GM19238 (cell line): Measurements from ENCODE around the gene STAU1.

Experiments used
- DNase-seq: peaks from one replicate; pipeline ENCODE4 v3.0.0; 2011; ENCODE audit warnings: low spot score; ENCODE audit not compliant: insufficient read length

The STAU1 gene

DNA sequence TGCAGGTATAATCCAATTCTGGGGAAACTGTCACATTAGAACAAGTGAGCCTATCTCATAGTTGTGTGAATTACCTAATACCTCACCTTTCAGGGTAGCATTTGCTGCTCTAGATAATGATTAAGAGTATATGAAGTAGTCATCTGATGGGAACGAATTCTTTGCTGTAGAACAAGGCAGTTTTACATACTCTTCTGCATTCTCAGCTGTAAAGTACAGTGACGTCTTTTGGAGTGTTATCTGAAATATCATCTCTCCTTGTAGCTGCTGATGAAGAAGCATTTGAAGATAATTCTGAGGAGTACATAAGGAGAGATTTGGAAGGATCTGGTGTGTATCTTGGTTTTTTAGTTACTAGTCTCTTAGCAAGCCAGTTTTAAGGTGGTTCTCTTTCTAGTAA lies 113.6 kb downstream of the STAU1 start:
- no peak for DNase-seq
